Fibroblast of the aortic adventitia (primary cell): Measurements from ENCODE around the gene USP31. TPM values are rescaled to one million over a fixed set of nuclear protein-coding genes. Genes with fewer than 3 reads are reported as not detected.

ENCODE experiments used
- DNase-seq: peaks from one replicate; pipeline ENCODE4 v3.0.0-alpha.2; 2010; ENCODE audit warnings: low read depth
- H3K4me3 ChIP-seq: 2 replicates; pipeline ENCODE4 v1.5.1; 2011; ENCODE audit warnings: low read depth, mild to moderate bottlenecking, control low read depth, low read length, moderate library complexity
- CTCF ChIP-seq: IDR thresholded peaks from 2 replicates; pipeline ENCODE4 v1.5.1; 2011; ENCODE audit warnings: mild to moderate bottlenecking, low read length, control low read depth, inconsistent platforms; ENCODE audit not compliant: insufficient read depth
- total RNA-seq: library from RNA; depleted of rRNA; stranded (reverse); fragments of >200 nt; gene quantifications from 2 replicates; pipeline ENCODE4 v1.2.3, GENCODE V29; 2012; ENCODE audit warnings: low replicate concordance

USP31 gene
- total RNA-seq, 1 donor: 9.0 TPM

DNA sequence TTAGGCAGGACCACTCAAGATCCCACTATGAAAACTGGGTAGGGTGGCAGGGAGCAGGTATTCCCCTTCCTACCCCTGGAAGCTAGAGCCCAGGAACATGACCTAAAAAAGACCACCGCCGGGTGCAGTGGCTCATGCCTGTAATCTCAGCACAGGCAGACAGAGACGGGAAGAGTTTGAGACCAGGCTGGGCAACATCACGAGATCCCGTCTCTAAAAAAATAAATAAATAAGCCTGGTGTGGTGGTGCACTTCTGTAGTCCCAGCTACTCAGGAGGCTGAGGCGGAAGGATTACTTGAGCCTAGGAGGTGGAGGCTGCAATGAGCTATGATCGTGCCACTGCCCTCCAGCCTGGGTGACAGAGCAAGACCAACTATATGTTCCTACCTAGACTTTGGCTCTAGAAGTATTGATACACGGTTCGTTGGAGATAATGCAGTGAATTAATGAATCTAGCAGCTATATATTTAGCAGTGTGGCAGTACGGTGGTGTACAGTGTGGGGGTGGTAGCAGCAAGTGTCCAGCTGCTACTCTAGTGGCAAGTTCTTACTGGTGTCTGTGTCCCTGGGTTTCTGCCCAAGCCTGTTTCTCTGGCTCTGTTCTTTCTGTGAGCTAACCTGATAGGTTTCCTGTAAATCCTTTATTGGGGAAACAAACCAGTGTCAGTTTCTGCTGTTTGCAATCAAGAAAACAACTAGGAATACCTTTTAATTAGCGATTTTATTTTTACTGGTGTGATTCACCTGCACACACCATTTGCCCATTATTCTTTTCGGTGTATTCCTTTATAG is 3.3 kb upstream of the USP31 start:
- no peak overlapping the region for H3K4me3 ChIP-seq
- no peak for TF ChIP-seq CTCF
- DNase-seq: no peak

DNA sequence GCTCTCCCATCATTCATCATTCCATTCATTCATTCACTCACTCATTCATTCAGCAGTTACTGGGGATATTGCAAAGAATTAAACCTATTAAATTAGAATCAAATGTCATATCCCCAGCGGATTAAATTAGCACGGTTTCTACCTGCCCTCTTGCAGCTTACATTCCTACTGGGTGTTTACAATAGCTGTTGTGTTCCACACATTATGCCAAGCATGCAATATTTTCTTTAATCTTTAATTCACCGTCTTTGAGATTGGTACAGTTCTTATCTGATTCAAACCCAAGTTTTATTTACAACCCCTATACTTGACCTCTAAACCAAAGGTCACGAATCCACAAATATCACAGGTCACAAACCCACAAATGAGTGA is 727 bp upstream of the USP31 start:
- DNase-seq: no peak
- peak overlapping the region; percentile 85 for H3K4me3 ChIP-seq
- TF ChIP-seq CTCF: no peak

GRCh38 chr16:23148513-23149266 is 562 bp downstream of the USP31 start:
- peak overlapping the region; percentile 80 for H3K4me3 ChIP-seq
- peak; percentile 42 for DNase-seq
- TF ChIP-seq CTCF: no peak

GRCh38 chr16:23148166-23148512 is 1.1 kb downstream of the USP31 start:
- no peak for TF ChIP-seq CTCF
- no peak for DNase-seq
- H3K4me3 ChIP-seq: peak overlapping the region; percentile 80

DNA sequence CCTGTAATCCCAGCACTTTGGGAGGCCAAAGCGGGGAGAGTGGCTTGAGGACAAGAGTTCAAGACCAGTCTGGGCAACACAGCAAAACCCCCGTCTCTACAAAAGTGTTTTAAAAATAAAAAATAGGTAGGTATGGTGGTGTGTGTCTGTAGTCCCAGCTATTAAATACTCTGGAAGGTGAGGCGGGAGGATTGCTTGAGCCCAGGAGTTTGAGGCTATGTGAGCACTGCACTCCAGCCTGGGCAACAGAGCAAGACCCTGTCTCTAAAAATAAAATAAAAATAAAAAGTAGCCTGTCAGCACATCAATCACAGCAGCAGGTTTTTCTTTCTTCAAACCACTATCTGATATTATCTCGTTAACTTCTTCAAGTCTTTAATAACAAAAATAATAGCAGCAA is 1.6 kb downstream of the USP31 start:
- peak overlapping the region; percentile 22 for H3K4me3 ChIP-seq
- DNase-seq: no peak
- no peak for TF ChIP-seq CTCF

- TF ChIP-seq CTCF: no peak
- no peak for DNase-seq
- peak overlapping the region; percentile 22 for H3K4me3 ChIP-seq
Observed at GRCh38 chr16:23146877-23147601, 2.2 kb downstream of the USP31 start.
